ENCODE measurements around the gene KCNH2. TPM values are rescaled to one million over a fixed set of nuclear protein-coding genes. Genes with fewer than 3 reads are reported as not detected.

KCNH2 gene
- total and polyA plus RNA-seq, 10 of the 15 experiments (the other 5 are each of a cell fraction or from before 2014, with no cell fraction given), result 0.04 to 0.24 (median 0.17) TPM; not detected in 6

DNA sequence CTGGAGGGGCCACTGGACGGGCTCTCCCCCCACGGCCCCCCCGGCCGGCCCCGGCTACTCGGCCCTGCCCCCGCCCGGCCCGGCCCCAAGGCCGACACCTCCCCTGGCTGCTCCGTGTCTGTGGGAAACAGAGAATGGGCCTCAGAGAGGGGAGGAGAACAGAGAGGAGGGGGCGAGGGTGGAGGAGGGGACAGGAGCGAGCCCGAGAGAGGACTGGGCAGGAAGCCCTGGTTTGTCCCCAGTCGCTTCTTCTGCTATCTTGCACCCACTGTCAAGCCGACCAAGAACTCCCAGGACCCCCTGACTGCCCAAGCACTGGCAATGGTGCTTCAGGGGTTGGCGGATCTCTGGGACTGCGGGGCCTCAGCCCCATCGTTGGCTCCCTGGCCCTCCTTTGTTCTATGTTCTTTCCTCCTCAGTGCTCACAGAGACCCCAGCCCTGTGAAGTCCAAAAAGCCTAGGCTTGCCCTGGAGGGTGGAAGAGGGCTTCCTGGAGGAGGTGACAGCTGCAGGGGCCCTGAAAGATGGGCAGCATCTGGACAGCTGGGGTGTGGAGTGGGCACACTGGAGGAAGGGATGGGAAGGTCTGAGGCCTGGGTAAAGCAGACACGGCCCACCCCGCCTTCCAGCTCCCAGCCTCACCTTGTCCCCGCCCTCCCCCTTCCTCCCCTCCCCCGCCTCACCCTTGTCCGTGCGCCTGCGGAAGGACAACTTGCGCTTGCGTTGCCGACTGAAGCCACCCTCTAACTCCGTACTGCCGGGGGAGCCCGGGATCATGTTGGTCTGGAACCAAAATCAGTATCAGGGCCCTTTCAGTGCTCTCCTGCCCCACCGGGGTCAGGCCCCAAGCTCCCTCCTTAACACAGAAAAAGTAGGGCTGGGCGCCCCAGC, 30.1 kb downstream of the KCNH2 start (continued):
- TF ChIP-seq, protein P1, sequence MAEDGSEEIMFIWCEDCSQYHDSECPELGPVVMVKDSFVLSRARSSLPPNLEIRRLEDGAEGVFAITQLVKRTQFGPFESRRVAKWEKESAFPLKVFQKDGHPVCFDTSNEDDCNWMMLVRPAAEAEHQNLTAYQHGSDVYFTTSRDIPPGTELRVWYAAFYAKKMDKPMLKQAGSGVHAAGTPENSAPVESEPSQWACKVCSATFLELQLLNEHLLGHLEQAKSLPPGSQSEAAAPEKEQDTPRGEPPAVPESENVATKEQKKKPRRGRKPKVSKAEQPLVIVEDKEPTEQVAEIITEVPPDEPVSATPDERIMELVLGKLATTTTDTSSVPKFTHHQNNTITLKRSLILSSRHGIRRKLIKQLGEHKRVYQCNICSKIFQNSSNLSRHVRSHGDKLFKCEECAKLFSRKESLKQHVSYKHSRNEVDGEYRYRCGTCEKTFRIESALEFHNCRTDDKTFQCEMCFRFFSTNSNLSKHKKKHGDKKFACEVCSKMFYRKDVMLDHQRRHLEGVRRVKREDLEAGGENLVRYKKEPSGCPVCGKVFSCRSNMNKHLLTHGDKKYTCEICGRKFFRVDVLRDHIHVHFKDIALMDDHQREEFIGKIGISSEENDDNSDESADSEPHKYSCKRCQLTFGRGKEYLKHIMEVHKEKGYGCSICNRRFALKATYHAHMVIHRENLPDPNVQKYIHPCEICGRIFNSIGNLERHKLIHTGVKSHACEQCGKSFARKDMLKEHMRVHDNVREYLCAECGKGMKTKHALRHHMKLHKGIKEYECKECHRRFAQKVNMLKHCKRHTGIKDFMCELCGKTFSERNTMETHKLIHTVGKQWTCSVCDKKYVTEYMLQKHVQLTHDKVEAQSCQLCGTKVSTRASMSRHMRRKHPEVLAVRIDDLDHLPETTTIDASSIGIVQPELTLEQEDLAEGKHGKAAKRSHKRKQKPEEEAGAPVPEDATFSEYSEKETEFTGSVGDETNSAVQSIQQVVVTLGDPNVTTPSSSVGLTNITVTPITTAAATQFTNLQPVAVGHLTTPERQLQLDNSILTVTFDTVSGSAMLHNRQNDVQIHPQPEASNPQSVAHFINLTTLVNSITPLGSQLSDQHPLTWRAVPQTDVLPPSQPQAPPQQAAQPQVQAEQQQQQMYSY (CRISPR knock-in tag; IDR thresholded peaks at IDR 0.05), result no peak
- TF ChIP-seq TARDBP (IDR thresholded peaks at IDR 0.05; ENCODE audit: borderline replicate concordance), result no peak
- TF ChIP-seq EED (IDR thresholded peaks at IDR 0.05; ENCODE audit: low read depth), result no peak
- TF ChIP-seq MTA3 (IDR thresholded peaks at IDR 0.05; ENCODE audit: borderline replicate concordance, low read length), result no peak
- TF ChIP-seq, protein P2, sequence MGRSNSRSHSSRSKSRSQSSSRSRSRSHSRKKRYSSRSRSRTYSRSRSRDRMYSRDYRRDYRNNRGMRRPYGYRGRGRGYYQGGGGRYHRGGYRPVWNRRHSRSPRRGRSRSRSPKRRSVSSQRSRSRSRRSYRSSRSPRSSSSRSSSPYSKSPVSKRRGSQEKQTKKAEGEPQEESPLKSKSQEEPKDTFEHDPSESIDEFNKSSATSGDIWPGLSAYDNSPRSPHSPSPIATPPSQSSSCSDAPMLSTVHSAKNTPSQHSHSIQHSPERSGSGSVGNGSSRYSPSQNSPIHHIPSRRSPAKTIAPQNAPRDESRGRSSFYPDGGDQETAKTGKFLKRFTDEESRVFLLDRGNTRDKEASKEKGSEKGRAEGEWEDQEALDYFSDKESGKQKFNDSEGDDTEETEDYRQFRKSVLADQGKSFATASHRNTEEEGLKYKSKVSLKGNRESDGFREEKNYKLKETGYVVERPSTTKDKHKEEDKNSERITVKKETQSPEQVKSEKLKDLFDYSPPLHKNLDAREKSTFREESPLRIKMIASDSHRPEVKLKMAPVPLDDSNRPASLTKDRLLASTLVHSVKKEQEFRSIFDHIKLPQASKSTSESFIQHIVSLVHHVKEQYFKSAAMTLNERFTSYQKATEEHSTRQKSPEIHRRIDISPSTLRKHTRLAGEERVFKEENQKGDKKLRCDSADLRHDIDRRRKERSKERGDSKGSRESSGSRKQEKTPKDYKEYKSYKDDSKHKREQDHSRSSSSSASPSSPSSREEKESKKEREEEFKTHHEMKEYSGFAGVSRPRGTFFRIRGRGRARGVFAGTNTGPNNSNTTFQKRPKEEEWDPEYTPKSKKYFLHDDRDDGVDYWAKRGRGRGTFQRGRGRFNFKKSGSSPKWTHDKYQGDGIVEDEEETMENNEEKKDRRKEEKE (IDR thresholded peaks at IDR 0.05), result no peak
- no peak for TF ChIP-seq RBBP5 (conservative IDR thresholded peaks at IDR 0.05)
- TF ChIP-seq, protein P3, sequence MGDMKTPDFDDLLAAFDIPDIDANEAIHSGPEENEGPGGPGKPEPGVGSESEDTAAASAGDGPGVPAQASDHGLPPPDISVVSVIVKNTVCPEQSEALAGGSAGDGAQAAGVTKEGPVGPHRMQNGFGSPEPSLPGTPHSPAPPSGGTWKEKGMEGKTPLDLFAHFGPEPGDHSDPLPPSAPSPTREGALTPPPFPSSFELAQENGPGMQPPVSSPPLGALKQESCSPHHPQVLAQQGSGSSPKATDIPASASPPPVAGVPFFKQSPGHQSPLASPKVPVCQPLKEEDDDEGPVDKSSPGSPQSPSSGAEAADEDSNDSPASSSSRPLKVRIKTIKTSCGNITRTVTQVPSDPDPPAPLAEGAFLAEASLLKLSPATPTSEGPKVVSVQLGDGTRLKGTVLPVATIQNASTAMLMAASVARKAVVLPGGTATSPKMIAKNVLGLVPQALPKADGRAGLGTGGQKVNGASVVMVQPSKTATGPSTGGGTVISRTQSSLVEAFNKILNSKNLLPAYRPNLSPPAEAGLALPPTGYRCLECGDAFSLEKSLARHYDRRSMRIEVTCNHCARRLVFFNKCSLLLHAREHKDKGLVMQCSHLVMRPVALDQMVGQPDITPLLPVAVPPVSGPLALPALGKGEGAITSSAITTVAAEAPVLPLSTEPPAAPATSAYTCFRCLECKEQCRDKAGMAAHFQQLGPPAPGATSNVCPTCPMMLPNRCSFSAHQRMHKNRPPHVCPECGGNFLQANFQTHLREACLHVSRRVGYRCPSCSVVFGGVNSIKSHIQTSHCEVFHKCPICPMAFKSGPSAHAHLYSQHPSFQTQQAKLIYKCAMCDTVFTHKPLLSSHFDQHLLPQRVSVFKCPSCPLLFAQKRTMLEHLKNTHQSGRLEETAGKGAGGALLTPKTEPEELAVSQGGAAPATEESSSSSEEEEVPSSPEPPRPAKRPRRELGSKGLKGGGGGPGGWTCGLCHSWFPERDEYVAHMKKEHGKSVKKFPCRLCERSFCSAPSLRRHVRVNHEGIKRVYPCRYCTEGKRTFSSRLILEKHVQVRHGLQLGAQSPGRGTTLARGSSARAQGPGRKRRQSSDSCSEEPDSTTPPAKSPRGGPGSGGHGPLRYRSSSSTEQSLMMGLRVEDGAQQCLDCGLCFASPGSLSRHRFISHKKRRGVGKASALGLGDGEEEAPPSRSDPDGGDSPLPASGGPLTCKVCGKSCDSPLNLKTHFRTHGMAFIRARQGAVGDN (IDR thresholded peaks at IDR 0.05), result no peak
- TF ChIP-seq CREM (IDR thresholded peaks at IDR 0.05; ENCODE audit: low read depth), result no peak
